HCT116 (cell line): ENCODE measurements around the gene PLXNC1. TPM values are rescaled to one million over a fixed set of nuclear protein-coding genes. Genes with fewer than 3 reads are reported as not detected.

ENCODE experiments used
- ATAC-seq: fragments of 200-7000 bp; cut with Tn5 transposase; 2 replicates; pipeline ENCODE4 v1.9.1; 2020; ENCODE audit warnings: mild to moderate bottlenecking, moderate library complexity
- BruUV-seq: library from RNA; stranded (reverse); fragments of 400-500 nt; replicated peaks from 2 replicates; lab custom pipeline; 2021; lab: Mats Ljungman, UMichigan
- CTCF ChIA-PET: fragments of 300-600 bp; sonication (Branson Sonifier 250); formaldehyde crosslinking; loops from one replicate; lab custom pipeline; 2021; ENCODE audit warnings: antibody characterized with exemption; lab: Charles Lee
- POLR2A ChIA-PET: fragments of 300-600, 350-600 bp; sonication (Branson Sonifier 250); formaldehyde crosslinking; loops from one replicate; lab custom pipeline; 2021; ENCODE audit warnings: antibody characterized with exemption; lab: Charles Lee
- RAD21 ChIA-PET, 2 experiments: fragments of 300-600 bp; sonication (Branson Sonifier 250); formaldehyde crosslinking; loops; one replicate each; lab custom pipeline; 2023; ENCODE audit warnings: low total read pairs in 2 of 2; ENCODE audit not compliant: uncharacterized antibody in 2 of 2, unreplicated experiment in 2 of 2, low non-redundant PET in 1 of 2; lab: Charles Lee
- DNase-seq: peaks from one replicate; pipeline ENCODE4 v3.0.0-alpha.2; 2010; ENCODE audit warnings: low read depth, low spot score
- H2AFZ ChIP-seq: fragments of 200-600 bp; shearing (Covaris generic), sonication (generic); 2 replicates; pipeline ENCODE4 v1.6.1; 2017; ENCODE audit warnings: low read depth, mixed run types, mixed read lengths, antibody characterized with exemption, low read length; ENCODE audit not compliant: poor library complexity, severe bottlenecking
- H3K27ac ChIP-seq: 2 replicates; pipeline ENCODE4 v1.5.1; 2012; ENCODE audit warnings: low read depth, low read length
- H3K27me3 ChIP-seq: fragments of 200-600 bp; sonication (generic); 2 replicates; pipeline ENCODE4 v1.6.1; 2016; ENCODE audit warnings: mixed run types, low read length, mixed read lengths; ENCODE audit not compliant: insufficient read depth
- H3K36me3 ChIP-seq, 2 experiments: fragments of 200-500 bp in 1 of 2; fragments of 200-600 bp in 1 of 2; sonication (Bioruptor generic) in 1 of 2; sonication (generic) in 1 of 2; 2 replicates each; pipeline versions ENCODE4 v1.5.1 to v1.6.1; 2014 to 2016; ENCODE audit warnings: low read length in 2 of 2, inconsistent platforms in 1 of 2, mixed read lengths in 1 of 2, mixed run types in 1 of 2; ENCODE audit not compliant: insufficient read depth in 2 of 2, control insufficient read depth in 1 of 2
- H3K4me1 ChIP-seq, 2 experiments: fragments of 200-600 bp in 1 of 2; sonication (generic) in 1 of 2; 2 replicates each; pipeline versions ENCODE4 v1.5.1 to v1.6.1; 2012 to 2017; ENCODE audit warnings: low read length in 2 of 2, inconsistent platforms in 1 of 2, mild to moderate bottlenecking in 1 of 2, mixed read lengths in 1 of 2, mixed run types in 1 of 2, moderate library complexity in 1 of 2; ENCODE audit not compliant: insufficient read depth in 2 of 2, control insufficient read depth in 1 of 2
- H3K4me2 ChIP-seq: fragments of 200-600 bp; sonication (generic); 2 replicates; pipeline ENCODE4 v1.6.1; 2017; ENCODE audit warnings: mixed run types, low read length, mixed read lengths
- H3K4me3 ChIP-seq, 2 experiments: fragments of 200-600 bp in 1 of 2; sonication (generic) in 1 of 2; replicated peaks in 1 of 2; 2 replicates each; pipeline ENCODE4 v1.5.1; 2011 to 2016; ENCODE audit warnings: low read length in 2 of 2, control low read depth in 1 of 2, low read depth in 1 of 2, mild to moderate bottlenecking in 1 of 2, mixed read lengths in 1 of 2, mixed run types in 1 of 2
- H3K79me2 ChIP-seq: fragments of 200-600 bp; sonication (generic); 2 replicates; pipeline ENCODE4 v1.6.1; 2017; ENCODE audit warnings: mild to moderate bottlenecking, mixed run types, low read length, moderate library complexity, mixed read lengths; ENCODE audit not compliant: insufficient read depth
- H3K9ac ChIP-seq: fragments of 200-600 bp; sonication (generic); 2 replicates; pipeline ENCODE4 v1.6.1; 2016; ENCODE audit warnings: low read length, mixed read lengths
- H3K9me2 ChIP-seq: fragments of 200-600 bp; sonication (generic), shearing (Covaris generic); 2 replicates; pipeline ENCODE4 v1.6.1; 2017; ENCODE audit warnings: mixed run types, mild to moderate bottlenecking, moderate library complexity; ENCODE audit not compliant: insufficient read depth
- H3K9me3 ChIP-seq, 2 experiments: fragments of 200-500 bp in 1 of 2; fragments of 200-600 bp in 1 of 2; sonication (Bioruptor generic) in 1 of 2; sonication (generic) in 1 of 2; 2 replicates each; pipeline ENCODE4 v1.6.1; 2014 to 2017; ENCODE audit warnings: low read length in 2 of 2, mixed read lengths in 2 of 2, inconsistent platforms in 1 of 2, low read depth in 1 of 2, mild to moderate bottlenecking in 1 of 2, mixed run types in 1 of 2, moderate library complexity in 1 of 2; ENCODE audit not compliant: control insufficient read depth in 1 of 2, insufficient read depth in 1 of 2
- H4K20me1 ChIP-seq: fragments of 200-600 bp; sonication (generic), shearing (Covaris generic); 2 replicates; pipeline ENCODE4 v1.6.1; 2017; ENCODE audit warnings: mixed run types, mild to moderate bottlenecking, moderate library complexity; ENCODE audit not compliant: insufficient read depth
- CBX3 ChIP-seq: IDR thresholded peaks from 2 replicates; pipeline ENCODE4 v1.6.1; 2012; ENCODE audit warnings: low read depth
- CEBPB ChIP-seq: IDR thresholded peaks from 2 replicates; pipeline ENCODE4 v1.6.1; 2012; ENCODE audit warnings: low read depth
- ELF1 ChIP-seq: IDR thresholded peaks from 2 replicates; pipeline ENCODE4 v1.6.1; 2012; ENCODE audit warnings: low read depth, borderline replicate concordance
- EZH2 ChIP-seq: fragments of 200-600 bp; sonication (generic); IDR thresholded peaks from 2 replicates; pipeline ENCODE4 v1.6.1; 2017; ENCODE audit warnings: antibody characterized with exemption, mixed run types
- FOSL1 ChIP-seq: IDR thresholded peaks from 2 replicates; pipeline ENCODE4 v1.6.1; 2012; ENCODE audit warnings: low read depth
- JUND ChIP-seq: IDR thresholded peaks from 2 replicates; pipeline ENCODE4 v1.6.1; 2012
- POLR2AphosphoS5 ChIP-seq: IDR thresholded peaks from 2 replicates; pipeline ENCODE4 v1.6.1; 2011; ENCODE audit warnings: mild to moderate bottlenecking, low read depth, low read length, moderate library complexity
- TCF7L2 ChIP-seq: IDR thresholded peaks from 2 replicates; pipeline ENCODE4 v1.7.0; 2011; ENCODE audit warnings: borderline replicate concordance, inconsistent platforms; ENCODE audit not compliant: insufficient read depth, insufficient read length; ENCODE audit errors: extremely low read depth
- ZNF274 ChIP-seq: fragments of 200-500 bp; sonication (Bioruptor generic); IDR thresholded peaks from 2 replicates; pipeline ENCODE4 v1.6.1; 2014; ENCODE audit warnings: mild to moderate bottlenecking, low read depth, low read length, inconsistent platforms
- intact Hi-C: fragments of 100-400 bp; cut with micrococcal nuclease; formaldehyde crosslinking; loops from 2 replicates; pipeline ENCODE4 v1.10.0; 2022
- total RNA-seq: library from RNA; stranded (reverse); gene quantifications from one replicate; pipeline ENCODE4 v1.2.1, GENCODE V29; 2021; ENCODE audit not compliant: unreplicated experiment
- TF ChIP-seq, protein P1 (sequence below): IDR thresholded peaks from 2 replicates; pipeline ENCODE4 v1.6.1; 2011; ENCODE audit warnings: mild to moderate bottlenecking, low read length, moderate library complexity; ENCODE audit not compliant: insufficient replicate concordance; ENCODE audit errors: extremely low read depth
- TF ChIP-seq, protein P2 (sequence below): IDR thresholded peaks from 2 replicates; pipeline ENCODE4 v1.6.1; 2012
- TF ChIP-seq, protein P3 (sequence below): IDR thresholded peaks from 2 replicates; pipeline ENCODE4 v1.6.1; 2012
- TF ChIP-seq, protein P4 (sequence below): IDR thresholded peaks from 2 replicates; pipeline ENCODE4 v1.6.1; 2012; ENCODE audit warnings: low read depth

The PLXNC1 gene
- total RNA-seq, 1 experiment from 2014 or later: 0.25 TPM

DNA sequence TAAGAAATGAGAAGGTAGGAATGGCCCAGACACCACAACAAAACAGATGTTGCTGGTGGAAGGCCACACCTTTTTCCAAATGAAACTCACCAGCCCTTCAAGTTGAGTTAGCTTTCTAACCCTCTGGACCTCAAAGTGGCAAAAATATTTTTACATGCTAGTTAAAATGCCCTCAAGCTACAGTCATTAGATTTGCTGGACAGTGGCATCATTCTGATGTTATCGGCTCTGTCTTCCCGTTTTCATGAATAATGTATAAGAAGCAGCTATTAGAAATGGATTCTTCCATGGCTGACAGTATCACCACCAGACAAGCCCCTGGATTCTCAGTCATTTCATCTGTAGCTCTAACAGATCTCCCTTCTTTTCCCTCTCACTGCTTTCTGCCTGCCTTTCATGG is 37.1 kb upstream of the PLXNC1 start:
- Histone ChIP-seq H4K20me1 (no peaks in the 10 kb centered on the region), H3K4me1 (0 out of 4 replicates have a peak, but pooled peaks cover 0 to 3% of the 10 kb centered on the region in 2 experiments), H3K9ac (no peak overlapping the region), H3K36me3 (no peaks in the 10 kb centered on the region), H3K9me3 (no peaks in the 10 kb centered on the region), H2AFZ (no peak overlapping the region), H3K4me2 (no peak overlapping the region), H3K4me3 (no peak overlapping the region), H3K27ac (no peak overlapping the region), H3K27me3 (no peaks in the 10 kb centered on the region), H3K9me2 (no peaks in the 10 kb centered on the region)
- POLR2A ChIA-PET: no interaction called here
- no peak for ATAC-seq
- CTCF ChIA-PET: interaction anchor here (0.9 to 2.7 kb wide), 2 partner anchors 9 to 609 kb away, joined by 3 to 14 read pairs; no protein-coding TSS in a partner anchor
- RAD21 ChIA-PET: no interaction called here
- DNase-seq: no peak
- TF ChIP-seq ELF1: no peak
- no peak for TF ChIP-seq EZH2
- TF ChIP-seq, protein P1, sequence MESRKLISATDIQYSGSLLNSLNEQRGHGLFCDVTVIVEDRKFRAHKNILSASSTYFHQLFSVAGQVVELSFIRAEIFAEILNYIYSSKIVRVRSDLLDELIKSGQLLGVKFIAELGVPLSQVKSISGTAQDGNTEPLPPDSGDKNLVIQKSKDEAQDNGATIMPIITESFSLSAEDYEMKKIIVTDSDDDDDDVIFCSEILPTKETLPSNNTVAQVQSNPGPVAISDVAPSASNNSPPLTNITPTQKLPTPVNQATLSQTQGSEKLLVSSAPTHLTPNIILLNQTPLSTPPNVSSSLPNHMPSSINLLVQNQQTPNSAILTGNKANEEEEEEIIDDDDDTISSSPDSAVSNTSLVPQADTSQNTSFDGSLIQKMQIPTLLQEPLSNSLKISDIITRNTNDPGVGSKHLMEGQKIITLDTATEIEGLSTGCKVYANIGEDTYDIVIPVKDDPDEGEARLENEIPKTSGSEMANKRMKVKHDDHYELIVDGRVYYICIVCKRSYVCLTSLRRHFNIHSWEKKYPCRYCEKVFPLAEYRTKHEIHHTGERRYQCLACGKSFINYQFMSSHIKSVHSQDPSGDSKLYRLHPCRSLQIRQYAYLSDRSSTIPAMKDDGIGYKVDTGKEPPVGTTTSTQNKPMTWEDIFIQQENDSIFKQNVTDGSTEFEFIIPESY: no peak
- TF ChIP-seq TCF7L2: no peak
- TF ChIP-seq FOSL1: no peak
- TF ChIP-seq, protein P2, sequence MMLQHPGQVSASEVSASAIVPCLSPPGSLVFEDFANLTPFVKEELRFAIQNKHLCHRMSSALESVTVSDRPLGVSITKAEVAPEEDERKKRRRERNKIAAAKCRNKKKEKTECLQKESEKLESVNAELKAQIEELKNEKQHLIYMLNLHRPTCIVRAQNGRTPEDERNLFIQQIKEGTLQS: no peak
- TF ChIP-seq POLR2AphosphoS5: no peak
- TF ChIP-seq, protein P3, sequence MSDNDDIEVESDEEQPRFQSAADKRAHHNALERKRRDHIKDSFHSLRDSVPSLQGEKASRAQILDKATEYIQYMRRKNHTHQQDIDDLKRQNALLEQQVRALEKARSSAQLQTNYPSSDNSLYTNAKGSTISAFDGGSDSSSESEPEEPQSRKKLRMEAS: no peak
- TF ChIP-seq, protein P4, sequence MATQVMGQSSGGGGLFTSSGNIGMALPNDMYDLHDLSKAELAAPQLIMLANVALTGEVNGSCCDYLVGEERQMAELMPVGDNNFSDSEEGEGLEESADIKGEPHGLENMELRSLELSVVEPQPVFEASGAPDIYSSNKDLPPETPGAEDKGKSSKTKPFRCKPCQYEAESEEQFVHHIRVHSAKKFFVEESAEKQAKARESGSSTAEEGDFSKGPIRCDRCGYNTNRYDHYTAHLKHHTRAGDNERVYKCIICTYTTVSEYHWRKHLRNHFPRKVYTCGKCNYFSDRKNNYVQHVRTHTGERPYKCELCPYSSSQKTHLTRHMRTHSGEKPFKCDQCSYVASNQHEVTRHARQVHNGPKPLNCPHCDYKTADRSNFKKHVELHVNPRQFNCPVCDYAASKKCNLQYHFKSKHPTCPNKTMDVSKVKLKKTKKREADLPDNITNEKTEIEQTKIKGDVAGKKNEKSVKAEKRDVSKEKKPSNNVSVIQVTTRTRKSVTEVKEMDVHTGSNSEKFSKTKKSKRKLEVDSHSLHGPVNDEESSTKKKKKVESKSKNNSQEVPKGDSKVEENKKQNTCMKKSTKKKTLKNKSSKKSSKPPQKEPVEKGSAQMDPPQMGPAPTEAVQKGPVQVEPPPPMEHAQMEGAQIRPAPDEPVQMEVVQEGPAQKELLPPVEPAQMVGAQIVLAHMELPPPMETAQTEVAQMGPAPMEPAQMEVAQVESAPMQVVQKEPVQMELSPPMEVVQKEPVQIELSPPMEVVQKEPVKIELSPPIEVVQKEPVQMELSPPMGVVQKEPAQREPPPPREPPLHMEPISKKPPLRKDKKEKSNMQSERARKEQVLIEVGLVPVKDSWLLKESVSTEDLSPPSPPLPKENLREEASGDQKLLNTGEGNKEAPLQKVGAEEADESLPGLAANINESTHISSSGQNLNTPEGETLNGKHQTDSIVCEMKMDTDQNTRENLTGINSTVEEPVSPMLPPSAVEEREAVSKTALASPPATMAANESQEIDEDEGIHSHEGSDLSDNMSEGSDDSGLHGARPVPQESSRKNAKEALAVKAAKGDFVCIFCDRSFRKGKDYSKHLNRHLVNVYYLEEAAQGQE: no peak
- no peak for TF ChIP-seq JUND
- TF ChIP-seq CEBPB: no peak
- TF ChIP-seq CBX3: no peak
- TF ChIP-seq ZNF274: no peak
- TF ChIP-seq, all 23 proteins: peak for 0
- H3K79me2 ChIP-seq: no peaks in the 10 kb centered on the region
- intact Hi-C loops: no loop called here
- no TSS peak for BruUV-seq
